Measurements from ENCODE around the gene NLGN1.
A peak's percentile ranks its signal among the peaks of the same experiment; 100 is the strongest.

NLGN1 gene

GRCh38 chr3:173819368-173819767, 421.8 kb downstream of the NLGN1 start:
- H2BK5ac ChIP-seq (ENCODE audit: low read depth, low read length, poor library complexity), result no peak overlapping the region
- no peaks in the 10 kb centered on the region for H3K9me3 ChIP-seq (ENCODE audit: insufficient read depth, low read depth, low read length)
- no CpG with 5 or more reads among the region's 5 CpGs for WGBS (ENCODE audit: extremely low coverage, insufficient coverage, insufficient read length)
- H3K4me3 ChIP-seq (ENCODE audit: low read depth, low read length), result no peak overlapping the region
- no peak overlapping the region for H3K4ac ChIP-seq (ENCODE audit: low read depth, low read length)
- no peak overlapping the region for H4K91ac ChIP-seq (ENCODE audit: low read depth, low read length)
- H3K27ac ChIP-seq (ENCODE audit: low read depth, low read length), result no peak overlapping the region
- H4K8ac ChIP-seq (ENCODE audit: low read depth, low read length), result no peak overlapping the region
- H3K23ac ChIP-seq (ENCODE audit: low read length), result no peak overlapping the region
- H3K9ac ChIP-seq (ENCODE audit: low read length), result no peak overlapping the region
- H3K27me3 ChIP-seq (ENCODE audit: insufficient read depth, low read length), result no peaks in the 10 kb centered on the region
- H3K79me1 ChIP-seq (ENCODE audit: low read length), result no peaks in the 10 kb centered on the region
- H3K14ac ChIP-seq (ENCODE audit: low read length), result no peak overlapping the region
- no peaks in the 10 kb centered on the region for H3K79me2 ChIP-seq (ENCODE audit: control insufficient read depth, insufficient read depth, low read length, poor library complexity)
- no peaks in the 10 kb centered on the region for H3K36me3 ChIP-seq (ENCODE audit: control insufficient read depth in 1 of 2, insufficient read depth in 2 of 2, low read length in 2 of 2)
- no peak for DNase-seq
- H2AK5ac ChIP-seq (ENCODE audit: low read length), result no peak overlapping the region
- no peak overlapping the region for H3K18ac ChIP-seq (ENCODE audit: low read length)
- H2BK12ac ChIP-seq (ENCODE audit: low read length), result no peak overlapping the region
- no peak overlapping the region for H2BK120ac ChIP-seq (ENCODE audit: insufficient read depth, low read length, poor library complexity)
- no peak overlapping the region for H3K4me2 ChIP-seq (ENCODE audit: low read length)
- no peak overlapping the region for H2AFZ ChIP-seq (ENCODE audit: insufficient read depth, low read length, poor library complexity)
- H4K12ac ChIP-seq (ENCODE audit: low read depth, low read length), result no peak overlapping the region
- H3K4me1 ChIP-seq (ENCODE audit: control insufficient read depth in 1 of 2, insufficient read depth in 2 of 2, low read length in 2 of 2), result no peaks in the 10 kb centered on the region

- Histone ChIP-seq H2BK5ac (ENCODE audit: low read depth, low read length, poor library complexity) (no peak overlapping the region), H4K12ac (ENCODE audit: low read depth, low read length) (no peak overlapping the region), H3K9ac (ENCODE audit: low read length) (no peak overlapping the region), H2BK120ac (ENCODE audit: insufficient read depth, low read length, poor library complexity) (no peak overlapping the region), H3K23ac (ENCODE audit: low read length) (no peak overlapping the region), H3K4me2 (ENCODE audit: low read length) (no peak overlapping the region), H4K8ac (ENCODE audit: low read depth, low read length) (no peak overlapping the region), H3K14ac (ENCODE audit: low read length) (no peak overlapping the region), H3K36me3 (ENCODE audit: control insufficient read depth in 1 of 2, insufficient read depth in 2 of 2, low read length in 2 of 2) (no peaks in the 10 kb centered on the region), H3K27me3 (ENCODE audit: insufficient read depth, low read length) (no peaks in the 10 kb centered on the region), H3K18ac (ENCODE audit: low read length) (no peak overlapping the region), H3K4me3 (ENCODE audit: low read depth, low read length) (no peak overlapping the region), H3K4ac (ENCODE audit: low read depth, low read length) (no peak overlapping the region), H3K9me3 (ENCODE audit: insufficient read depth, low read depth, low read length) (no peaks in the 10 kb centered on the region), H3K79me1 (ENCODE audit: low read length) (no peaks in the 10 kb centered on the region), H2AFZ (ENCODE audit: insufficient read depth, low read length, poor library complexity) (no peak overlapping the region), H3K79me2 (ENCODE audit: control insufficient read depth, insufficient read depth, low read length, poor library complexity) (no peaks in the 10 kb centered on the region), H3K4me1 (ENCODE audit: control insufficient read depth in 1 of 2, insufficient read depth in 2 of 2, low read length in 2 of 2) (peaks cover 0 to 3% of the 10 kb centered on the region in 2 experiments), H2BK12ac (ENCODE audit: low read length) (no peak overlapping the region), H3K27ac (ENCODE audit: low read depth, low read length) (no peak overlapping the region), H2AK5ac (ENCODE audit: low read length) (no peak overlapping the region), H4K91ac (ENCODE audit: low read depth, low read length) (no peak overlapping the region)
- peak in 1 of 2 donors; percentile 37 for DNase-seq
- no CpG with 5 or more reads among the region's 1 CpG for WGBS (ENCODE audit: extremely low coverage, insufficient coverage, insufficient read length)
Observed at GRCh38 chr3:173823911-173824460, 426.4 kb downstream of the NLGN1 start.

- Histone ChIP-seq H3K9me3 (ENCODE audit: insufficient read depth, low read depth, low read length) (no peaks in the 10 kb centered on the region), H3K4me2 (ENCODE audit: low read length) (no peak overlapping the region), H4K8ac (ENCODE audit: low read depth, low read length) (no peak overlapping the region), H3K18ac (ENCODE audit: low read length) (no peak overlapping the region), H2AK5ac (ENCODE audit: low read length) (no peak overlapping the region), H3K27me3 (ENCODE audit: insufficient read depth, low read length) (no peaks in the 10 kb centered on the region), H2BK12ac (ENCODE audit: low read length) (no peak overlapping the region), H3K14ac (ENCODE audit: low read length) (no peak overlapping the region), H3K4me3 (ENCODE audit: low read depth, low read length) (no peak overlapping the region), H2BK120ac (ENCODE audit: insufficient read depth, low read length, poor library complexity) (no peak overlapping the region), H4K91ac (ENCODE audit: low read depth, low read length) (no peak overlapping the region), H4K12ac (ENCODE audit: low read depth, low read length) (no peak overlapping the region), H3K27ac (ENCODE audit: low read depth, low read length) (peak overlapping the region; percentile 26), H2AFZ (ENCODE audit: insufficient read depth, low read length, poor library complexity) (no peak overlapping the region), H2BK5ac (ENCODE audit: low read depth, low read length, poor library complexity) (no peak overlapping the region), H3K9ac (ENCODE audit: low read length) (no peak overlapping the region), H3K79me1 (ENCODE audit: low read length) (no peaks in the 10 kb centered on the region), H3K79me2 (ENCODE audit: control insufficient read depth, insufficient read depth, low read length, poor library complexity) (no peaks in the 10 kb centered on the region), H3K23ac (ENCODE audit: low read length) (no peak overlapping the region), H3K4me1 (ENCODE audit: control insufficient read depth in 1 of 2, insufficient read depth in 2 of 2, low read length in 2 of 2) (peaks cover 0 to 3% of the 10 kb centered on the region in 2 experiments), H3K4ac (ENCODE audit: low read depth, low read length) (no peak overlapping the region), H3K36me3 (ENCODE audit: control insufficient read depth in 1 of 2, insufficient read depth in 2 of 2, low read length in 2 of 2) (no peaks in the 10 kb centered on the region)
- no CpG with 5 or more reads among the region's 1 CpG for WGBS (ENCODE audit: extremely low coverage, insufficient coverage, insufficient read length)
- peak in 1 of 2 donors; percentile 10 for DNase-seq
Observed at GRCh38 chr3:173825730-173826129, 428.2 kb downstream of the NLGN1 start.

GRCh38 chr3:173826416-173826815, 428.9 kb downstream of the NLGN1 start:
- WGBS (ENCODE audit: extremely low coverage, insufficient coverage, insufficient read length), result no CpG with 5 or more reads among the region's 6 CpGs
- Histone ChIP-seq H3K18ac (ENCODE audit: low read length) (no peak overlapping the region), H3K79me1 (ENCODE audit: low read length) (no peaks in the 10 kb centered on the region)

More at GRCh38 chr3:173826416-173826815, 428.9 kb downstream of the NLGN1 start:
- peak in 1 of 2 donors; percentile 82 for DNase-seq
- Histone ChIP-seq H3K27me3 (ENCODE audit: insufficient read depth, low read length) (no peaks in the 10 kb centered on the region), H4K12ac (ENCODE audit: low read depth, low read length) (no peak overlapping the region), H2BK12ac (ENCODE audit: low read length) (no peak overlapping the region), H3K14ac (ENCODE audit: low read length) (no peak overlapping the region), H3K4me3 (ENCODE audit: low read depth, low read length) (no peak overlapping the region), H2BK5ac (ENCODE audit: low read depth, low read length, poor library complexity) (no peak overlapping the region), H3K4me2 (ENCODE audit: low read length) (no peak overlapping the region), H3K79me2 (ENCODE audit: control insufficient read depth, insufficient read depth, low read length, poor library complexity) (no peaks in the 10 kb centered on the region), H2BK120ac (ENCODE audit: insufficient read depth, low read length, poor library complexity) (no peak overlapping the region), H3K9me3 (ENCODE audit: insufficient read depth, low read depth, low read length) (no peaks in the 10 kb centered on the region), H3K4me1 (ENCODE audit: control insufficient read depth in 1 of 2, insufficient read depth in 2 of 2, low read length in 2 of 2) (peaks cover 0 to 3% of the 10 kb centered on the region in 2 experiments), H3K27ac (ENCODE audit: low read depth, low read length) (no peak overlapping the region), H4K91ac (ENCODE audit: low read depth, low read length) (no peak overlapping the region), H2AFZ (ENCODE audit: insufficient read depth, low read length, poor library complexity) (no peak overlapping the region), H4K8ac (ENCODE audit: low read depth, low read length) (no peak overlapping the region), H3K23ac (ENCODE audit: low read length) (no peak overlapping the region), H3K36me3 (ENCODE audit: control insufficient read depth in 1 of 2, insufficient read depth in 2 of 2, low read length in 2 of 2) (no peaks in the 10 kb centered on the region), H3K4ac (ENCODE audit: low read depth, low read length) (no peak overlapping the region), H3K9ac (ENCODE audit: low read length) (no peak overlapping the region), H2AK5ac (ENCODE audit: low read length) (no peak overlapping the region)
